Astrocyte (in vitro differentiated cells and primary cell): Measurements from ENCODE around the gene FTCD. TPM values are rescaled to one million over a fixed set of nuclear protein-coding genes. Genes with fewer than 3 reads are reported as not detected.

ENCODE experiments used
- DNase-seq: peaks from one replicate; pipeline ENCODE4 v3.0.0-alpha.2; 2010; ENCODE audit warnings: low read depth
- FAIRE-seq: peaks from 2 replicates; lab custom pipeline; 2011; peaks lifted over from hg19 to GRCh38; lab: Jason Lieb, UNC
- H2AFZ ChIP-seq: 2 replicates; pipeline ENCODE4 v1.6.0; 2012; ENCODE audit warnings: low read depth, low read length, inconsistent platforms
- H3K27ac ChIP-seq: 2 replicates; pipeline ENCODE4 v1.5.1; 2011; ENCODE audit warnings: low read depth, low read length, inconsistent platforms
- H3K27me3 ChIP-seq: 2 replicates; pipeline ENCODE4 v1.6.0; 2011; ENCODE audit warnings: low read length, inconsistent platforms; ENCODE audit not compliant: insufficient read depth
- H3K36me3 ChIP-seq: 2 replicates; pipeline ENCODE4 v1.5.1; 2011; ENCODE audit warnings: low read length, inconsistent platforms; ENCODE audit not compliant: insufficient read depth
- H3K4me1 ChIP-seq: 2 replicates; pipeline ENCODE4 v1.5.1; 2011; ENCODE audit warnings: low read length, inconsistent platforms; ENCODE audit not compliant: insufficient read depth
- H3K4me2 ChIP-seq: 2 replicates; pipeline ENCODE4 v1.6.0; 2012; ENCODE audit warnings: low read length, inconsistent platforms
- H3K4me3 ChIP-seq: 2 replicates; pipeline ENCODE4 v1.5.1; 2011; ENCODE audit warnings: low read depth, mild to moderate bottlenecking, low read length, inconsistent platforms; ENCODE audit not compliant: insufficient read depth
- H3K79me2 ChIP-seq: 2 replicates; pipeline ENCODE4 v1.6.0; 2012; ENCODE audit warnings: mild to moderate bottlenecking, low read length, inconsistent platforms; ENCODE audit not compliant: insufficient read depth
- H3K9ac ChIP-seq: 2 replicates; pipeline ENCODE4 v1.6.0; 2012; ENCODE audit warnings: mild to moderate bottlenecking, low read length, inconsistent platforms
- H3K9me3 ChIP-seq: 2 replicates; pipeline ENCODE4 v1.5.1; 2012; ENCODE audit warnings: low read depth, mild to moderate bottlenecking, low read length, inconsistent platforms; ENCODE audit not compliant: insufficient read depth
- H4K20me1 ChIP-seq: 2 replicates; pipeline ENCODE4 v1.6.0; 2012; ENCODE audit warnings: low read length, inconsistent platforms; ENCODE audit not compliant: insufficient read depth
- H3K27ac Mint-ChIP-seq: one replicate; pipeline ENCODE4 v1.8.0; 2021; ENCODE audit warnings: mild to moderate bottlenecking, mixed read lengths; ENCODE audit not compliant: unreplicated experiment
- H3K27me3 Mint-ChIP-seq: one replicate; pipeline ENCODE4 v1.8.0; 2021; ENCODE audit warnings: low read depth, mixed read lengths; ENCODE audit not compliant: unreplicated experiment
- H3K36me3 Mint-ChIP-seq: one replicate; pipeline ENCODE4 v1.8.0; 2021; ENCODE audit warnings: low read depth, mixed read lengths; ENCODE audit not compliant: unreplicated experiment
- H3K4me1 Mint-ChIP-seq: one replicate; pipeline ENCODE4 v1.8.0; 2021; ENCODE audit warnings: low read depth, mixed read lengths; ENCODE audit not compliant: unreplicated experiment
- H3K4me3 Mint-ChIP-seq: one replicate; pipeline ENCODE4 v1.8.0; 2021; ENCODE audit warnings: mild to moderate bottlenecking, moderate library complexity, mixed read lengths; ENCODE audit not compliant: unreplicated experiment
- H3K9me3 Mint-ChIP-seq: one replicate; pipeline ENCODE4 v1.8.0; 2021; ENCODE audit warnings: mild to moderate bottlenecking, mixed read lengths; ENCODE audit not compliant: unreplicated experiment
- EZH2 ChIP-seq: IDR thresholded peaks from 2 replicates; pipeline ENCODE4 v1.6.1; 2012; ENCODE audit warnings: mild to moderate bottlenecking, low read length, inconsistent platforms; ENCODE audit not compliant: insufficient read depth
- total RNA-seq: library from RNA; stranded (reverse); gene quantifications from 2 replicates; pipeline ENCODE4 v1.2.1, GENCODE V29; 2021
- TF ChIP-seq, protein P1 (sequence below): IDR thresholded peaks from 2 replicates; pipeline ENCODE4 v1.5.1; 2011; ENCODE audit warnings: low read depth, mild to moderate bottlenecking, inconsistent platforms, low read length, moderate library complexity; ENCODE audit not compliant: insufficient read depth

FTCD gene
- total RNA-seq, 1 donor from 2014 or later, result 1.9 TPM

DNA sequence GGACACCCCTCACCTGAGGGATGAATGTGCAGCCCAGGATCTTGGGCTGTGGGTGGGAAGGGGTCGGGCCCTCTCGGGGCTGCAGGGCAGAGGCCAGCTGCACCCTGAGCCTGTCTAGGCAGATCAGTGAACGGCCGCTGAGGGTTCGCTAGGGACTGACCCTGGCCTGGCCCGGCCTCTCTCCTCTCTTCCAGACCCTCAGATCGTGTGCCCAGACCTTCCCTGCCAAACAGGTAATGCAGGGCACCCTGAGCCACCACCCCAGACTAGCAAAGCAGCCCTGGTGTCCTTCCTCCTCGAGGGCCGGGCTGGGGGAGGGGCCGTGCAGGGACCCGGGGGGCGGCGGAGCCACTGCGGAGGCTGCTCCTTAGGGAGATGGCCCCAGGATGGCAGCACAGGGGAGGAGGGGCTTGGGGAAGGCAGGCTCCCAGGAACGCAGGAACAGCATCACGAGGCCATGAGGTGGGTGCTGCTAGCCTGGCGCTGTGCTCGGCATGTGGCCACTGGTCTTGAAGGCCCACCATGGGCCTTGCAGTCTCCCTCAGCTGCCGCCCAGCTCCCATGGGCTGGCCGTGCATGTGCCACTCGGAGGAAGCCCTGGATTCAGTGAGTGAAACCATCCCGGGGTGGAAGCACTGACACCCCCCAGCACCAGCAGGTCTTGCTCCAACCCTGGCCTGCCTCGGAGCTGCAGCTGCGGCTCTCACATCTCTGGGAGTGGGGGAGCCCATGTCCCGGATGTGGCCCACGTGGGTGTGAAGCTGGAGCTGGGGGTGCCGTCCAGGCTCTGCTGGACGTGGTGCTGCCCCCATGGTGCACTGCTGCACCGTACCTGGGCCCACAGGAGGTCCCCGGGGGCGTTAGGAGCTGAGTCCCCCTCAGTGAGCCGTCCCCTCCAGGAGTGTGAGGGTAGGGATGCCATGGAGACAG, 28.8 kb downstream of the FTCD start:
- H4K20me1 ChIP-seq, result peaks cover 90% of the 10 kb centered on the region
- H2AFZ ChIP-seq, result no peak overlapping the region
- H3K9ac ChIP-seq, result no peak overlapping the region
- H3K4me1 Mint-ChIP-seq, result peaks cover 4% of the 10 kb centered on the region
- no peak overlapping the region for H3K4me3 ChIP-seq
- H3K79me2 ChIP-seq, result peaks cover 30% of the 10 kb centered on the region
- no peaks in the 10 kb centered on the region for H3K9me3 ChIP-seq
- H3K27me3 ChIP-seq, result no peaks in the 10 kb centered on the region
- H3K4me3 Mint-ChIP-seq, result no peak overlapping the region
- H3K27ac Mint-ChIP-seq, result no peak overlapping the region
- peaks cover 8% of the 10 kb centered on the region for H3K36me3 Mint-ChIP-seq
- DNase-seq (no peak), FAIRE-seq (no peak)
- TF ChIP-seq, protein P1, sequence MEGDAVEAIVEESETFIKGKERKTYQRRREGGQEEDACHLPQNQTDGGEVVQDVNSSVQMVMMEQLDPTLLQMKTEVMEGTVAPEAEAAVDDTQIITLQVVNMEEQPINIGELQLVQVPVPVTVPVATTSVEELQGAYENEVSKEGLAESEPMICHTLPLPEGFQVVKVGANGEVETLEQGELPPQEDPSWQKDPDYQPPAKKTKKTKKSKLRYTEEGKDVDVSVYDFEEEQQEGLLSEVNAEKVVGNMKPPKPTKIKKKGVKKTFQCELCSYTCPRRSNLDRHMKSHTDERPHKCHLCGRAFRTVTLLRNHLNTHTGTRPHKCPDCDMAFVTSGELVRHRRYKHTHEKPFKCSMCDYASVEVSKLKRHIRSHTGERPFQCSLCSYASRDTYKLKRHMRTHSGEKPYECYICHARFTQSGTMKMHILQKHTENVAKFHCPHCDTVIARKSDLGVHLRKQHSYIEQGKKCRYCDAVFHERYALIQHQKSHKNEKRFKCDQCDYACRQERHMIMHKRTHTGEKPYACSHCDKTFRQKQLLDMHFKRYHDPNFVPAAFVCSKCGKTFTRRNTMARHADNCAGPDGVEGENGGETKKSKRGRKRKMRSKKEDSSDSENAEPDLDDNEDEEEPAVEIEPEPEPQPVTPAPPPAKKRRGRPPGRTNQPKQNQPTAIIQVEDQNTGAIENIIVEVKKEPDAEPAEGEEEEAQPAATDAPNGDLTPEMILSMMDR, result no peak
- no peak for TF ChIP-seq EZH2
- H3K27me3 Mint-ChIP-seq, result no peaks in the 10 kb centered on the region
- H3K27ac ChIP-seq, result no peak overlapping the region
- H3K4me2 ChIP-seq, result no peak overlapping the region
- H3K4me1 ChIP-seq, result peaks cover 16% of the 10 kb centered on the region
- H3K36me3 ChIP-seq, result peaks cover 31% of the 10 kb centered on the region
- no peaks in the 10 kb centered on the region for H3K9me3 Mint-ChIP-seq

DNA sequence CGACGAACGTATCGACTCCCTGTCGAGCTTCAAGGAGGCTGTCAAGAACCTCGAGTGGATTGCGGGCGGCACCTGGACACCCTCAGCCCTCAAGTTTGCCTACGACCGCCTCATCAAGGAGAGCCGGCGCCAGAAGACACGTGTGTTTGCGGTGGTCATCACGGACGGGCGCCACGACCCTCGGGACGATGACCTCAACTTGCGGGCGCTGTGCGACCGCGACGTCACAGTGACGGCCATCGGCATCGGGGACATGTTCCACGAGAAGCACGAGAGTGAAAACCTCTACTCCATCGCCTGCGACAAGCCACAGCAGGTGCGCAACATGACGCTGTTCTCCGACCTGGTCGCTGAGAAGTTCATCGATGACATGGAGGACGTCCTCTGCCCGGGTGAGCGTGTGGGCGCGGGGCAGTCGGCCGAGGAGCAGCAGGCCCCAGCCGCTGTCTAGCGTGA, 29.5 kb downstream of the FTCD start:
- peaks cover 23% of the 10 kb centered on the region for H3K4me1 ChIP-seq
- peaks cover 31% of the 10 kb centered on the region for H3K36me3 ChIP-seq
- DNase-seq, result no peak
- Mint-ChIP-seq H3K4me3 (no peak overlapping the region), H3K4me1 (peaks cover 4% of the 10 kb centered on the region), H3K27me3 (no peaks in the 10 kb centered on the region), H3K27ac (no peak overlapping the region), H3K9me3 (no peaks in the 10 kb centered on the region), H3K36me3 (peaks cover 8% of the 10 kb centered on the region)
- no peaks in the 10 kb centered on the region for H3K9me3 ChIP-seq
- FAIRE-seq, result no peak
- no peak overlapping the region for H2AFZ ChIP-seq
- peaks cover 30% of the 10 kb centered on the region for H3K79me2 ChIP-seq
- H3K9ac ChIP-seq, result no peak overlapping the region
- no peak overlapping the region for H3K4me2 ChIP-seq
- no peak overlapping the region for H3K4me3 ChIP-seq
- TF ChIP-seq, protein P1, result no peak
- no peak for TF ChIP-seq EZH2
- H3K27ac ChIP-seq, result no peak overlapping the region
- peaks cover 90% of the 10 kb centered on the region for H4K20me1 ChIP-seq
- H3K27me3 ChIP-seq, result no peaks in the 10 kb centered on the region
